ENCODE measurements around the gene MVB12B. TPM values are rescaled to one million over a fixed set of nuclear protein-coding genes. Genes with fewer than 3 reads are reported as not detected.

Gene MVB12B
- total RNA-seq, 2 donors from 2014 or later: 9.8 to 15.8 TPM

- DNase-seq: no peak
- intact Hi-C loops (cut with DNase I): loop anchor here (2.0 kb wide), 1 partner anchor 57 kb away; no protein-coding TSS in a partner anchor
Measured at GRCh38 chr9:126499911-126500599, 173.4 kb downstream of the MVB12B start.

GRCh38 chr9:126500600-126501382, 174.2 kb downstream of the MVB12B start:
- Histone ChIP-seq H3K36me3 (no peaks in the 10 kb centered on the region), H3K4me3 (no peak overlapping the region), H3K27me3 (peaks cover 4% of the 10 kb centered on the region), H3K4me1 (peaks cover 5% of the 10 kb centered on the region), H3K9me3 (no peaks in the 10 kb centered on the region), H3K27ac (no peak overlapping the region), H3K9ac (ENCODE audit: low read depth in 2 of 2, low read length in 2 of 2) (no peak overlapping the region)
- peak; percentile 97 for TF ChIP-seq CTCF (IDR thresholded peaks at IDR 0.05)
- intact Hi-C loops (cut with DNase I): loop anchor here (2.0 kb wide), 1 partner anchor 56 kb away; no protein-coding TSS in a partner anchor
- peak; percentile 63 for DNase-seq

More at GRCh38 chr9:126499911-126500599, 173.4 kb downstream of the MVB12B start:
- H3K27me3 ChIP-seq: peaks cover 4% of the 10 kb centered on the region
- H3K4me3 ChIP-seq: peak overlapping the region; percentile 25
- peak overlapping the region in 1 of 2 donors; percentile 50 for H3K9ac ChIP-seq (ENCODE audit: low read depth in 2 of 2, low read length in 2 of 2)
- H3K9me3 ChIP-seq: no peaks in the 10 kb centered on the region
- H3K27ac ChIP-seq: no peak overlapping the region
- TF ChIP-seq CTCF (IDR thresholded peaks at IDR 0.05): no peak
- peaks cover 5% of the 10 kb centered on the region for H3K4me1 ChIP-seq
- no peaks in the 10 kb centered on the region for H3K36me3 ChIP-seq

- Histone ChIP-seq H3K9ac (ENCODE audit: low read depth in 2 of 2, low read length in 2 of 2) (no peak overlapping the region), H3K36me3 (no peaks in the 10 kb centered on the region), H3K4me1 (peaks cover 5% of the 10 kb centered on the region), H3K4me3 (no peak overlapping the region), H3K27ac (no peak overlapping the region), H3K27me3 (peaks cover 4% of the 10 kb centered on the region), H3K9me3 (no peaks in the 10 kb centered on the region)
- DNase-seq: no peak
- TF ChIP-seq CTCF (IDR thresholded peaks at IDR 0.05): no peak
- intact Hi-C loops (cut with DNase I): loop anchor here (2.0 kb wide), 1 partner anchor 55 kb away; no protein-coding TSS in a partner anchor
Measured at GRCh38 chr9:126501383-126502331, 175.0 kb downstream of the MVB12B start.

DNA sequence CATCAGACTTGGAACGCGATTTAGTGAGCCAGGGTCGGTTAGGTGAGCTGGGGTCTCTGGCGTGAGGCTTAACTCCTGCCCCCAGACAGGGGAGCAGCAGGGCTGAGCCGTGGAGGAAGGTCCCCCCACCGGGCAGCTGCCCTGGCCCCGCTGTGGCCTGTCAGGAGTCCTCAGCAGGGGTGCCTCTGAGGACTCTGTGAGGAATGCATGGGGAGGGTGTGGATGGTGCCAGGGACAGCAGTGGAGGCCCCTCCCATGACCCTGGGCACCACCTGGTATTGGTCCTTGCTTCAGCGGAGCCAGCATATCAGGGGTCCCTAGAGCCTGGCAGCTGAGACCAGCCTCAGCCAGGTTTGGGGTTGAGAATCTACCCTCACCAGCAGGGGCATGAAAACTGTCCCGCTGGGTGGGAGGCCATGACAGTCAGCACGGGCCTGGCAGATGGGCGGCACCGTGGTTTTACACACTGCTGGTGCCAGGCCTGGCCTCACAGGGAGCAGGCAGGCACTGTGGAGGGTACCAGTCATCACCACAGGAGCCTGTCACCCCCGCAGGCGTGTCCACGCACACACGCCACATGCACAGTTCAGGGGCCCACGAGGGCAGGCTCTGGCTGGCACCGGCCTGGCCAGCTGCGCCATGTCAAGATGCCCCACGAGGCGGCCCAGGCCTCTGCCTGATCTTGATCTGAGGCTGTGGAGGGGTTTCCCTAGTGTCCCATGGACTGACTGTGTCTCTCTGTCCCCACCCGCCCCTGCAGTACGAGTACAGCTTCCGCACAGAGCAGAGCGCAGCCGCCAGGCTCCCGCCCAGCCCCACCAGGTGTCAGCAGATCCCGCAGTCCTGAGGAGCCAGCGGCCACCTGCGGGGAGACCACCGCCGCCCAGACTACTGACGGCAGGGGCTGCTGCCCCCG, 176.0 kb downstream of the MVB12B start:
- no peak for TF ChIP-seq CTCF (IDR thresholded peaks at IDR 0.05)
- no peaks in the 10 kb centered on the region for H3K9me3 ChIP-seq
- H3K36me3 ChIP-seq: no peaks in the 10 kb centered on the region
- DNase-seq: no peak
- intact Hi-C loops (cut with DNase I): no loop called here
- H3K9ac ChIP-seq (ENCODE audit: low read depth in 2 of 2, low read length in 2 of 2): no peak overlapping the region
- peaks cover 5% of the 10 kb centered on the region for H3K4me1 ChIP-seq
- H3K27me3 ChIP-seq: peaks cover 4% of the 10 kb centered on the region
- no peak overlapping the region for H3K27ac ChIP-seq
- H3K4me3 ChIP-seq: no peak overlapping the region
